GM21381 (cell line): Measurements from ENCODE around the gene LSM7.
"Not testable (repeated sequence)": the region's sequence is repeated elsewhere in the genome, so short reads cannot be mapped to it uniquely, and the experiment has no call there.

Source experiments
- ATAC-seq: cut with Tn5 transposase; IDR thresholded peaks from one replicate; pipeline ENCODE4 v1.9.1; 2021; ENCODE audit warnings: mild to moderate bottlenecking, moderate library complexity; ENCODE audit not compliant: unreplicated experiment

The LSM7 gene

GRCh38 chr19:2282062-2282861 is 46.1 kb downstream of the LSM7 start, which contains the start of gene PEAK3:
TSS of gene PEAK3 (minus strand) at chr19:2282175. CDS start at chr19:2280931, 1,244 bp downstream.
- no peak for ATAC-seq

DNA sequence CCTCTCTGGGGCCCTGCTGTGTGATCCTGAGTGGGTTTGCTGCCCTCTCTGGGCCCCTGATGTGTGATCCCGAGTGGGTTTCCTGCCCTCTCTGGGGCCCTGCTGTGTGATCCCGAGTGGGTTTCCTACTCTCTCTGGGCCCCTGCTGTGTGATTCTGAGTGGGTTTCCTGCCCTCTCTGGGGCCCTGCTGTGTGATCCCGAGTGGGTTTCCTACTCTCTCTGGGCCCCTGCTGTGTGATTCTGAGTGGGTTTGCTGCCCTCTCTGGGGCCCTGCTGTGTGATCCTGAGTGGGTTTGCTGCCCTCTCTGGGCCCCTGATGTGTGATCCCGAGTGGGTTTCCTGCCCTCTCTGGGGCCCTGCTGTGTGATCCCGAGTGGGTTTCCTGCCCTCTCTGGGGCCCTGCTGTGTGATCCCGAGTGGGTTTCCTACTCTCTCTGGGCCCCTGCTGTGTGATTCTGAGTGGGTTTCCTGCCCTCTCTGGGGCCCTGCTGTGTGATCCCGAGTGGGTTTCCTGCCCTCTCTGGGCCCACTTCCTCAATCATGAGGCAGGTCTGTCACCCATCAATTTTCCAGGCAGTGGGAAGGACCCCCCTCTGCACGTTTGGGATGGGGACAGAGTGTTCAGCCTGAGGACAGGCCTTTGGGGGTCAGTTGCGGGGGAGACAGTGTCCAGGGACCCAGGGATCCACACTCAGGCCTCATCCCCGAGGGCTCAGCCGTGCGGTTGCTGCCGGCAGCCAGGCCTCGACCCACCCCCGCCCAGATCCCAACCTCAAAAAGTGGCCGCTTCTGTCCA is 46.9 kb downstream of the LSM7 start:
- not testable (repeated sequence) for ATAC-seq

DNA sequence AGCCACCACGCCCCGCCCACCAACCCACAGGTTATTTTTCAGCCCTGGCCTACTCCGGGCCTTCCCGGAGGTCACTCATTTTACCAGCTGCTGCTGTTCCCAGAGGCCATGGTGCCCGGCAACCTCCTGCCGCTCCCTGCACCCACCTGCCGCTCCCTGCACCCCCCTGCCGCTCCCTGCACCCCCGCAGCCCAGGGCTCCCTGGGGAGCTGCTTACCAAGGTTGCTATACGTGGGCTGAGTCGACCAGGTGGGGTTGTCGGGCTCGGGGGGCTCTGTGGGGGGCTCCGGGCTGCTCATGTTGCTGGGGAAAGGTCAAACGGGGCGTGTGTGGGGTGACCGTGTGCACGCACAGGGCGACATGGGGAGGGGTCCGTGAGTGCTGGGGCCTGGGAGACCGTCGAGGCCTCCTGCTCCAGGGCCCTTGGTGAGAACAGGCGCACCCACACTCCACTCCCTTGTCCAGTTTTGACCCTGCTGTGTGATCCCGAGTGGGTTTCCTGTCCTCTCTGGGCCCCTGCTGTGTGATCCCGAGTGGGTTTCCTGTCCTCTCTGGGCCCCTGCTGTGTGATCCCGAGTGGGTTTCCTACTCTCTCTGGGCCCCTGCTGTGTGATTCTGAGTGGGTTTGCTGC is 47.6 kb downstream of the LSM7 start:
- ATAC-seq = no peak

DNA sequence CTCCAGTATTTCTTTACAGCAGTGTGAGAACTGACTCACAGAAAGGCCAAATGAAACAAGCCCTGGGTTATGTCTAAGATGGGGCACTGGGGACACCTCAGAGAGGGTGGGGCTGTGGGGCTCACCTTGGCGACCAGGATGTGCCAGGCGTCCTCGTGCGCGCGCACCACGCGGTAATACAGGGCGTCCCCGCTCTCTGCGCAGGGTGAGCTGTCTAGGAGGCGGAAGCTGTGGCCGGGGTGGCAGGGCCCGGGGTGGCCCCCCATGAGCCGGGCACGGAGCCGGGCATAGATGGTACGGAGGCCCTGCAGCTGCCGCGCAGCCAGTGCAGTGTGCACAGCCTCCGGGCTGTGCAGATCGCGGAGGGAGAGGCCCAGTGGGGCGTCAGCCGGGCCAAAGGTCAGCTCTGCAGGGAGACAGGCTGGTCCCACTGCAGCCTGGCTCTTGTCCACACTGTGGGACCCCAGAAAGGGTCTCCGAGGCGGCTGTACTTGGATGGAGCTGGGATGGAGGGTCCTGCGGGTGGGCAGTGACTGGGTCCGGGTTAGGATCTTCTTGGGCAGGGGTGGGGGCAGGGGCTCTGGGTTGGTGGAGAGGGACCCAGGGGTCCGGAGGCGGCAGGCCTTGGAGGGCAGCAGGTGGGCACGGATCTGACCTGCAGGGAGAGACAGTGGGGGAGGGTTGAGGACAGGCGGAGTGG is 49.8 kb downstream of the LSM7 start:
- no peak for ATAC-seq

DNA sequence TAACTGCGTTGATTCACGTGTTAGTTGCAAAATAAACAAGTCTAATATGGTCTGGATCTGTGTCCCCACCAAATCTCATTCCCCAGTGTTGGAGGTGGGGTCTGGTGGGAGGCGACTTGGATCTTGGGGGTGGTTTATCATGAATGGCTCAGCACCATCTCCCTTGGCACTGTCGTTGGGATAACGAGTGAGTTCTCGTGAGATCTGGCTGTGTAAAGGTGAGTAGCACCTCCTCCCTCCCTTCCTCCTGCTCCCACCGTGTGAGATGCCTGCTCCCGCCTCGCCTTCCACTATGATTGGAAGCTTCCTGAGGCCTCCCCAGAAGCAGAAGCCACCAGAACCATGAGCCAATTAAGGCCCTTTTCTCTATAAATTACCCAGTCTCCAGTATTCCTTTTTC is 51.2 kb downstream of the LSM7 start:
- no peak for ATAC-seq

GRCh38 chr19:2276429-2276986 is 51.9 kb downstream of the LSM7 start:
- no peak for ATAC-seq

- no peak for ATAC-seq
Observed at GRCh38 chr19:2275588-2276428, 52.6 kb downstream of the LSM7 start.

DNA sequence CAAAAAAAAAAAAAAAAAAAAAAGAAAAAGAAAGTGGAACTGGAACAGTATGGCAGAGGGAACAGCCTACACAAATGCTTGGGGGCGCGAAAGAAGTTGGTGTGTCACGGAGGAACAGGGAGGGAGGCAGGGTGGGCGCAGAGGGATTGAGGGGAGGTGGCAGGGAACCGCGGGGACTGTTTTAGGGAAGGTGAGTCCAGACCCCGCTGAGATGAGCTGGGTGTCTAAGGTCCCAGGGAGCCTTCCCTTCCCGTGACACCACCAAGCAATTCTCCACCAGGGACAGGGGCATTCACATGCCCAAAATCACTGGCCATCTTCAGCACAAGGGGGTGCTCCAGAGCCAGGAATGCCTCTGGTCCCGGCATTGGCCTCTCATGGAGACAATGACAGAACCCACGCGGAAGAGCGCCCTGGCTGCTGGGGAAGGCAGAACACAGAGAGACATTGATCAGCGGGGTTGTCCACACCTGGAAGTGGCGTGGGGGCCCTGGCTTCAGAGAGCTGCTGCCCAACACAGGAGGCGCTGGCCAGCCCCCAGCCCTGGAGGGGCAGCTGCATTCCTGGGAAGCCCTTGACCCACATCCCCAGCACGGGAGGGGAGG is 53.4 kb downstream of the LSM7 start:
- ATAC-seq = no peak

- ATAC-seq = no peak
Observed at GRCh38 chr19:2274185-2274711, 54.1 kb downstream of the LSM7 start.

GRCh38 chr19:2273356-2274184 is 54.8 kb downstream of the LSM7 start:
- ATAC-seq = peak; percentile 28
